ENCODE results near the gene ADTRP. TPM values are rescaled to one million over a fixed set of nuclear protein-coding genes. Genes with fewer than 3 reads are reported as not detected.

Gene ADTRP
- total RNA-seq, 2 experiments from 2014 or later: 2.4 to 2.5 TPM

GRCh38 chr6:11779329-11780096, 910 bp upstream of the ADTRP start:
- no peak overlapping the region for H3K4me3 Mint-ChIP-seq
- no peak overlapping the region for H3K27ac Mint-ChIP-seq
- no peaks in the 10 kb centered on the region for H3K4me1 Mint-ChIP-seq
- peaks cover 13% of the 10 kb centered on the region for H3K9me3 Mint-ChIP-seq
- ChIA-PET CTCF (no interaction called here), POLR2A (no interaction called here)
- no peaks in the 10 kb centered on the region for H3K27me3 Mint-ChIP-seq
- no peak for DNase-seq
- H3K36me3 Mint-ChIP-seq (ENCODE audit: low read depth): no peaks in the 10 kb centered on the region

- no peak for DNase-seq
- Mint-ChIP-seq H3K9me3 (peaks cover 7% of the 10 kb centered on the region), H3K4me3 (no peak overlapping the region), H3K27me3 (no peaks in the 10 kb centered on the region), H3K36me3 (ENCODE audit: low read depth) (no peaks in the 10 kb centered on the region), H3K27ac (no peak overlapping the region), H3K4me1 (no peaks in the 10 kb centered on the region)
- ChIA-PET CTCF (interaction anchor here (0.6 to 1.0 kb wide), 2 partner anchors 10 to 13 kb away, joined by 3 read pairs; no protein-coding TSS in a partner anchor), POLR2A (no interaction called here)
Measured at GRCh38 chr6:11778036-11778435, 567 bp downstream of the ADTRP start.

GRCh38 chr6:11775791-11776409, 2.7 kb downstream of the ADTRP start:
- Mint-ChIP-seq H3K9me3 (no peaks in the 10 kb centered on the region), H3K4me3 (no peak overlapping the region), H3K27ac (no peak overlapping the region), H3K4me1 (no peaks in the 10 kb centered on the region), H3K36me3 (ENCODE audit: low read depth) (no peaks in the 10 kb centered on the region), H3K27me3 (no peaks in the 10 kb centered on the region)
- POLR2A ChIA-PET: no interaction called here
- CTCF ChIA-PET: interaction anchor here (1.5 kb wide), 1 partner anchor 12 kb away, joined by 6 read pairs; no protein-coding TSS in a partner anchor
- DNase-seq: no peak

- H3K9me3 Mint-ChIP-seq: no peaks in the 10 kb centered on the region
- H3K27me3 Mint-ChIP-seq: no peaks in the 10 kb centered on the region
- CTCF ChIA-PET: interaction anchor here (1.5 kb wide), 1 partner anchor 10 kb away, joined by 6 read pairs; no protein-coding TSS in a partner anchor
- H3K27ac Mint-ChIP-seq: no peak overlapping the region
- no peaks in the 10 kb centered on the region for H3K36me3 Mint-ChIP-seq (ENCODE audit: low read depth)
- POLR2A ChIA-PET: no interaction called here
- no peak overlapping the region for H3K4me3 Mint-ChIP-seq
- H3K4me1 Mint-ChIP-seq: no peaks in the 10 kb centered on the region
- DNase-seq: no peak
Measured at GRCh38 chr6:11774426-11774825, 4.2 kb downstream of the ADTRP start.

- POLR2A ChIA-PET: no interaction called here
- CTCF ChIA-PET: interaction anchor here (0.6 kb wide), 1 partner anchor 504 kb away, joined by 3 read pairs; no protein-coding TSS in a partner anchor
- H3K27ac Mint-ChIP-seq: no peak overlapping the region
Measured at GRCh38 chr6:11773581-11773980, 5.0 kb downstream of the ADTRP start.

GRCh38 chr6:11773013-11773412, 5.6 kb downstream of the ADTRP start:
- DNase-seq: no peak
- Mint-ChIP-seq H3K27me3 (no peaks in the 10 kb centered on the region), H3K9me3 (no peaks in the 10 kb centered on the region), H3K36me3 (ENCODE audit: low read depth) (no peaks in the 10 kb centered on the region), H3K4me1 (no peaks in the 10 kb centered on the region), H3K27ac (no peak overlapping the region), H3K4me3 (no peak overlapping the region)
- ChIA-PET CTCF (interaction anchor here (0.6 kb wide), 1 partner anchor 504 kb away, joined by 3 read pairs; no protein-coding TSS in a partner anchor), POLR2A (no interaction called here)

More at GRCh38 chr6:11773581-11773980, 5.0 kb downstream of the ADTRP start:
- H3K4me1 Mint-ChIP-seq: no peaks in the 10 kb centered on the region
- no peaks in the 10 kb centered on the region for H3K9me3 Mint-ChIP-seq
- DNase-seq: no peak
- H3K27me3 Mint-ChIP-seq: no peaks in the 10 kb centered on the region
- no peak overlapping the region for H3K4me3 Mint-ChIP-seq
- H3K36me3 Mint-ChIP-seq (ENCODE audit: low read depth): no peaks in the 10 kb centered on the region

GRCh38 chr6:11772109-11772825, 6.3 kb downstream of the ADTRP start:
- no peaks in the 10 kb centered on the region for H3K36me3 Mint-ChIP-seq (ENCODE audit: low read depth)
- ChIA-PET POLR2A (interaction anchor here (0.6 kb wide), 1 partner anchor 368 kb away, joined by 5 read pairs; no protein-coding TSS in a partner anchor), CTCF (interaction anchor here (1.0 kb wide), 1 partner anchor 14 kb away, joined by 3 read pairs; no protein-coding TSS in a partner anchor)
- H3K27me3 Mint-ChIP-seq: no peaks in the 10 kb centered on the region
- H3K4me3 Mint-ChIP-seq: no peak overlapping the region
- H3K27ac Mint-ChIP-seq: no peak overlapping the region
- no peaks in the 10 kb centered on the region for H3K9me3 Mint-ChIP-seq
- no peak for DNase-seq
- no peaks in the 10 kb centered on the region for H3K4me1 Mint-ChIP-seq

GRCh38 chr6:11771473-11772048, 7.0 kb downstream of the ADTRP start:
- no peaks in the 10 kb centered on the region for H3K27me3 Mint-ChIP-seq
- POLR2A ChIA-PET: interaction anchor here (0.6 kb wide), 1 partner anchor 367 kb away, joined by 5 read pairs; no protein-coding TSS in a partner anchor
- H3K4me1 Mint-ChIP-seq: no peaks in the 10 kb centered on the region
- CTCF ChIA-PET: interaction anchor here (1.0 kb wide), 1 partner anchor 15 kb away, joined by 3 read pairs; no protein-coding TSS in a partner anchor
- no peak for DNase-seq
- H3K36me3 Mint-ChIP-seq (ENCODE audit: low read depth): no peaks in the 10 kb centered on the region
- H3K9me3 Mint-ChIP-seq: no peaks in the 10 kb centered on the region
- H3K27ac Mint-ChIP-seq: no peak overlapping the region
- no peak overlapping the region for H3K4me3 Mint-ChIP-seq

GRCh38 chr6:11770546-11771466, 7.8 kb downstream of the ADTRP start:
- ChIA-PET POLR2A (no interaction called here), CTCF (no interaction called here)
- Mint-ChIP-seq H3K36me3 (ENCODE audit: low read depth) (no peaks in the 10 kb centered on the region), H3K9me3 (no peaks in the 10 kb centered on the region), H3K27ac (no peak overlapping the region), H3K27me3 (no peaks in the 10 kb centered on the region), H3K4me3 (no peak overlapping the region), H3K4me1 (no peaks in the 10 kb centered on the region)
- no peak for DNase-seq

- Mint-ChIP-seq H3K9me3 (no peaks in the 10 kb centered on the region), H3K27ac (no peak overlapping the region), H3K4me1 (no peaks in the 10 kb centered on the region), H3K4me3 (no peak overlapping the region), H3K36me3 (ENCODE audit: low read depth) (no peaks in the 10 kb centered on the region), H3K27me3 (no peaks in the 10 kb centered on the region)
- ChIA-PET POLR2A (no interaction called here), CTCF (interaction anchor here (0.7 to 2.2 kb wide), 2 partner anchors 13 to 517 kb away, joined by 4 to 10 read pairs; no protein-coding TSS in a partner anchor)
- no peak for DNase-seq
Measured at GRCh38 chr6:11769811-11770545, 8.6 kb downstream of the ADTRP start.

- H3K4me1 Mint-ChIP-seq: peaks cover under 1% of the 10 kb centered on the region
- DNase-seq: no peak
- POLR2A ChIA-PET: no interaction called here
Measured at GRCh38 chr6:11769244-11769643, 9.4 kb downstream of the ADTRP start.

More at GRCh38 chr6:11769244-11769643, 9.4 kb downstream of the ADTRP start:
- no peak overlapping the region for H3K4me3 Mint-ChIP-seq
- CTCF ChIA-PET: interaction anchor here (0.7 to 2.2 kb wide), 2 partner anchors 12 to 14 kb away, joined by 3 to 10 read pairs; no protein-coding TSS in a partner anchor
- no peaks in the 10 kb centered on the region for H3K36me3 Mint-ChIP-seq (ENCODE audit: low read depth)
- H3K27ac Mint-ChIP-seq: no peak overlapping the region
- no peaks in the 10 kb centered on the region for H3K9me3 Mint-ChIP-seq
- no peaks in the 10 kb centered on the region for H3K27me3 Mint-ChIP-seq
